A673 (cell line): ENCODE data around the gene EML6. TPM values are rescaled to one million over a fixed set of nuclear protein-coding genes. Genes with fewer than 3 reads are reported as not detected.

Experiments used
- BruUV-seq: library from RNA; stranded (reverse); fragments of 400-500 nt; replicated peaks from 2 replicates; lab custom pipeline; 2021; lab: Mats Ljungman, UMichigan
- CTCF ChIA-PET: fragments of 300-600 bp; sonication (Branson Sonifier 250); formaldehyde crosslinking; loops from one replicate; lab custom pipeline; 2022; ENCODE audit warnings: antibody characterized with exemption; lab: Charles Lee
- POLR2A ChIA-PET: fragments of 300-600 bp; sonication (Branson Sonifier 250); formaldehyde crosslinking; loops from one replicate; lab custom pipeline; 2022; ENCODE audit warnings: antibody characterized with exemption; ENCODE audit not compliant: low non-redundant PET; lab: Charles Lee
- DNase-seq: peaks from one replicate; pipeline ENCODE4 v3.0.0-alpha.2; 2015; ENCODE audit warnings: low spot score
- H3K27ac ChIP-seq: fragments of 200-600 bp; sonication (generic); 2 replicates; pipeline ENCODE4 v1.5.1; 2016; ENCODE audit warnings: mixed run types, low read depth, mild to moderate bottlenecking, mixed read lengths, antibody characterized with exemption, low read length; ENCODE audit not compliant: poor library complexity, severe bottlenecking
- H3K27me3 ChIP-seq: fragments of 200-600 bp; sonication (generic); replicated peaks from 2 replicates; pipeline ENCODE4 v1.6.1; 2017; ENCODE audit warnings: mixed run types, low read depth, mild to moderate bottlenecking, mixed read lengths, antibody characterized with exemption, low read length; ENCODE audit not compliant: insufficient read depth, poor library complexity
- H3K36me3 ChIP-seq: fragments of 200-600 bp; sonication (generic); 2 replicates; pipeline ENCODE4 v1.6.1; 2016; ENCODE audit warnings: mixed run types, mild to moderate bottlenecking, mixed read lengths, antibody characterized with exemption, low read length; ENCODE audit not compliant: insufficient read depth, poor library complexity, severe bottlenecking
- H3K4me1 ChIP-seq: fragments of 200-600 bp; sonication (generic); 2 replicates; pipeline ENCODE4 v1.6.1; 2017; ENCODE audit warnings: mixed run types, mild to moderate bottlenecking, mixed read lengths, antibody characterized with exemption, low read length; ENCODE audit not compliant: insufficient read depth, poor library complexity, severe bottlenecking
- H3K4me3 ChIP-seq: fragments of 200-600 bp; sonication (generic); 2 replicates; pipeline ENCODE4 v1.5.1; 2016; ENCODE audit warnings: low read depth, mixed run types, mild to moderate bottlenecking, mixed read lengths, low read length; ENCODE audit not compliant: poor library complexity, severe bottlenecking
- H3K9me3 ChIP-seq: fragments of 200-600 bp; sonication (generic); 2 replicates; pipeline ENCODE4 v1.6.1; 2016; ENCODE audit warnings: mixed run types, low read depth, mild to moderate bottlenecking, mixed read lengths, antibody characterized with exemption, low read length; ENCODE audit not compliant: poor library complexity, severe bottlenecking
- EZH2 ChIP-seq: fragments of 200-600 bp; sonication (generic); IDR thresholded peaks from 2 replicates; pipeline ENCODE4 v1.6.1; 2017; ENCODE audit warnings: borderline replicate concordance, low read depth, mild to moderate bottlenecking, mixed read lengths, antibody characterized with exemption, low read length; ENCODE audit not compliant: poor library complexity, severe bottlenecking
- intact Hi-C: fragments of 100-400 bp; cut with micrococcal nuclease; formaldehyde crosslinking; loops from one replicate; pipeline ENCODE4 v1.10.0; 2022; ENCODE audit not compliant: unreplicated experiment
- total RNA-seq: library from RNA; stranded (reverse); gene quantifications from 2 replicates; pipeline ENCODE4 v1.2.3, GENCODE V29; 2021
- TF ChIP-seq, protein P1 (sequence below): fragments of 300-800, 200-600 bp; sonication (generic); conservative IDR thresholded peaks from 2 replicates; pipeline ENCODE4 v1.5.1; 2017; ENCODE audit warnings: low read depth, mild to moderate bottlenecking, antibody characterized with exemption, low read length, moderate library complexity, mixed read lengths

Gene EML6
- total RNA-seq, 1 experiment from 2014 or later = 1.9 TPM

DNA sequence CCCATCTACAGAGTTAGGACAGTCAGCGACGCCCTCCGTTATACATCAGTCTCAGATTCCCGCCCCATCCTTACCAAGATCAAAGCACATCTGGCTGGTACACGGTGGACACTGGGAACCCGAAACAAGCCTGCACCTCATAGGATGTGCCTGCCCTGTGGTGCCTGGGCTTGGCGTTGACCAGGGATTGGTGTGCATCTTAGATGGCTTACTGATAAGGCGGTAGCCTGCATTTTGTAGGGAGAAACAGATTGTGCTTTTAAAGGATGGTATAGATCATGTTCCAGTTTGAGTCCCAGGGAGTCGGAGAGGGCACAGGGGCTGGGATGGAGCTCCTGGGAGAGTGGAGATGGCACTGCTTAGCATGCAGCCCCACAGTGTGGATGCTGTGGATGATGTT lies 108.0 kb downstream of the EML6 start:
- Histone ChIP-seq H3K27me3 (no peaks in the 10 kb centered on the region), H3K27ac (no peak overlapping the region), H3K4me1 (peaks cover 2% of the 10 kb centered on the region), H3K36me3 (no peaks in the 10 kb centered on the region), H3K4me3 (no peak overlapping the region), H3K9me3 (no peaks in the 10 kb centered on the region)
- BruUV-seq = no TSS peak
- ChIA-PET CTCF (no interaction called here), POLR2A (no interaction called here)
- TF ChIP-seq, protein P1, sequence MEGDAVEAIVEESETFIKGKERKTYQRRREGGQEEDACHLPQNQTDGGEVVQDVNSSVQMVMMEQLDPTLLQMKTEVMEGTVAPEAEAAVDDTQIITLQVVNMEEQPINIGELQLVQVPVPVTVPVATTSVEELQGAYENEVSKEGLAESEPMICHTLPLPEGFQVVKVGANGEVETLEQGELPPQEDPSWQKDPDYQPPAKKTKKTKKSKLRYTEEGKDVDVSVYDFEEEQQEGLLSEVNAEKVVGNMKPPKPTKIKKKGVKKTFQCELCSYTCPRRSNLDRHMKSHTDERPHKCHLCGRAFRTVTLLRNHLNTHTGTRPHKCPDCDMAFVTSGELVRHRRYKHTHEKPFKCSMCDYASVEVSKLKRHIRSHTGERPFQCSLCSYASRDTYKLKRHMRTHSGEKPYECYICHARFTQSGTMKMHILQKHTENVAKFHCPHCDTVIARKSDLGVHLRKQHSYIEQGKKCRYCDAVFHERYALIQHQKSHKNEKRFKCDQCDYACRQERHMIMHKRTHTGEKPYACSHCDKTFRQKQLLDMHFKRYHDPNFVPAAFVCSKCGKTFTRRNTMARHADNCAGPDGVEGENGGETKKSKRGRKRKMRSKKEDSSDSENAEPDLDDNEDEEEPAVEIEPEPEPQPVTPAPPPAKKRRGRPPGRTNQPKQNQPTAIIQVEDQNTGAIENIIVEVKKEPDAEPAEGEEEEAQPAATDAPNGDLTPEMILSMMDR = no peak
- no peak for TF ChIP-seq EZH2
- DNase-seq = no peak
- intact Hi-C loops = no loop called here

DNA sequence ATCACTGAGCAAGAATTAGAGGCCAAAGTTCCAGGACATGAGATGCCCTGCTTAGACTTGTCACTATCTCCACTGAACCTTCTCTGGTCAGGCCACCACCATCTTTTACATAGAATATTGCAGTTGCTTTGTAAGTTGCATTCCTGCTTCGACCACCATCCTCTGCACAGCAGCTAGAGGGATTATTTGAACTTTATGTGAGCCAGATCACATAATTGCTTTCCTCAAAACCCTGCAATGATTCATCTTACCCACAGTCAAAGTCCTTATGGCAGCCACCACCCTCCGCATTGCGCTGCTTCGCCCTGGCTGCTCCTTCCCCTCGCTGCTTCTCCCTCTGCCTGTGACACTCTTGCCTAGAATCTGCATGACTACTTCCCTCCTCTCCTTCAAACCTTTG lies 111.3 kb downstream of the EML6 start:
- no TSS peak for BruUV-seq
- no peak for DNase-seq
- POLR2A ChIA-PET = no interaction called here
- Histone ChIP-seq H3K27ac (no peak overlapping the region), H3K27me3 (no peaks in the 10 kb centered on the region), H3K9me3 (no peaks in the 10 kb centered on the region), H3K4me1 (peaks cover 10% of the 10 kb centered on the region), H3K4me3 (no peak overlapping the region), H3K36me3 (no peaks in the 10 kb centered on the region)
- intact Hi-C loops = loop anchor here (5.0 kb wide), 3 partner anchors 72 to 727 kb away; partner anchors contain the start of gene EML6
- CTCF ChIA-PET = no interaction called here
- TF ChIP-seq, protein P1 = no peak
- TF ChIP-seq EZH2 = no peak

DNA sequence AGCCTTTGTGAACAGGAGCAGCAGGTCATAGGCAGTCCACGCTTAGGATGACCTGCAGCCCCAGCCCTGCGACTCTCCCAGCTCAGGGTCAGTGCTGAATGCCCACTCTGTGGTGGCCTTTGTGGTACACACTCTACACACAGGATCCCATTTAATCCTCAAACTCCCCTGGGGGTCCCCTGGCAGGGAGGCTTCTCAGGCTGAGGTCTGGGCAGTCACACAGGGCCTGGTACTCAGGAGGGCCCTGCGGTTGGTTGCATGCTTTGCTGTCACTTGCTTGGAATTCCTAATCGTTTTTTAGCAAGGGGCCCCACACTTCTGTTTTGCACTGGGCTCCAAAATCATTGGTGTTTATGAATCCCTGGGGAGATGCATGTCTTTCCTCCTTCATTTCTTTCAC lies 113.0 kb downstream of the EML6 start:
- no peaks in the 10 kb centered on the region for H3K9me3 ChIP-seq
- intact Hi-C loops = loop anchor here (5.0 kb wide), 3 partner anchors 74 to 729 kb away; partner anchors contain the start of gene EML6
- ChIA-PET POLR2A (no interaction called here), CTCF (no interaction called here)
- H3K27ac ChIP-seq = no peak overlapping the region
- TF ChIP-seq, protein P1 = no peak
- TF ChIP-seq EZH2 = no peak
- no peaks in the 10 kb centered on the region for H3K36me3 ChIP-seq
- H3K4me3 ChIP-seq = no peak overlapping the region
- BruUV-seq = no TSS peak
- no peaks in the 10 kb centered on the region for H3K27me3 ChIP-seq
- peaks cover 11% of the 10 kb centered on the region for H3K4me1 ChIP-seq
- DNase-seq = peak; percentile 28
